Suprapubic skin (tissue), 4 donors: Measurements from ENCODE around the gene GPR132. TPM values are rescaled to one million over a fixed set of nuclear protein-coding genes. Genes with fewer than 3 reads are reported as not detected.

ENCODE experiments used
- DNase-seq, 2 donors: peaks; one replicate each; pipeline ENCODE4 v3.0.0-alpha.2; 2019; ENCODE audit warnings: low spot score in 2 of 2
- H3K27ac ChIP-seq: fragments of 200-600 bp; sonication (generic); one replicate; pipeline ENCODE4 v1.5.1; 2019
- H3K27me3 ChIP-seq: fragments of 200-600 bp; sonication (generic); one replicate; pipeline ENCODE4 v1.5.1; 2019
- H3K36me3 ChIP-seq: fragments of 200-600 bp; sonication (generic); one replicate; pipeline ENCODE4 v1.5.1; 2019
- H3K4me1 ChIP-seq: fragments of 200-600 bp; sonication (generic); one replicate; pipeline ENCODE4 v1.5.1; 2019
- H3K4me3 ChIP-seq: fragments of 200-600 bp; sonication (generic); one replicate; pipeline ENCODE4 v1.5.1; 2019; ENCODE audit warnings: mild to moderate bottlenecking
- H3K9me3 ChIP-seq: fragments of 200-600 bp; sonication (generic); one replicate; pipeline ENCODE4 v1.5.1; 2019
- EP300 ChIP-seq: sonication (generic); formaldehyde crosslinking; IDR thresholded peaks from one replicate; pipeline ENCODE4 v1.6.1; 2017; ENCODE audit warnings: antibody characterized with exemption
- POLR2A ChIP-seq, 2 donors: fragments of 450-650 bp; IDR thresholded peaks; one replicate each; pipeline ENCODE4 v1.6.1; 2017; ENCODE audit warnings: antibody characterized with exemption in 2 of 2, mild to moderate bottlenecking in 2 of 2, moderate library complexity in 2 of 2
- POLR2AphosphoS5 ChIP-seq, 3 donors: sonication (generic); formaldehyde crosslinking; IDR thresholded peaks; one replicate each; pipeline ENCODE4 v1.6.1; 2017; ENCODE audit warnings: antibody characterized with exemption in 3 of 3
- WGBS: methylation state at CpG from one replicate; pipeline ENCODE4 v1.1.5; 2018; 5-methylcytosine and 5-hydroxymethylcytosine counted together
- total RNA-seq, 4 donors: library from RNA; depleted of rRNA; stranded (reverse); fragments of >200 nt; gene quantifications; one replicate each; pipeline ENCODE4 v1.1.0, GENCODE V29; 2016
- TF ChIP-seq, protein P1 (sequence below), 2 donors: fragments of 200-600 bp in 1 of 2; fragments of 450-650 bp in 1 of 2; sonication (generic) in 1 of 2; IDR thresholded peaks; one replicate each; pipeline ENCODE4 v1.5.1; 2016 to 2019; ENCODE audit warnings: antibody characterized with exemption in 2 of 2, mild to moderate bottlenecking in 1 of 2, moderate library complexity in 1 of 2

Gene GPR132
- total RNA-seq, 4 donors from 2014 or later: 0.95 to 2.7 (median 1.3) TPM

DNA sequence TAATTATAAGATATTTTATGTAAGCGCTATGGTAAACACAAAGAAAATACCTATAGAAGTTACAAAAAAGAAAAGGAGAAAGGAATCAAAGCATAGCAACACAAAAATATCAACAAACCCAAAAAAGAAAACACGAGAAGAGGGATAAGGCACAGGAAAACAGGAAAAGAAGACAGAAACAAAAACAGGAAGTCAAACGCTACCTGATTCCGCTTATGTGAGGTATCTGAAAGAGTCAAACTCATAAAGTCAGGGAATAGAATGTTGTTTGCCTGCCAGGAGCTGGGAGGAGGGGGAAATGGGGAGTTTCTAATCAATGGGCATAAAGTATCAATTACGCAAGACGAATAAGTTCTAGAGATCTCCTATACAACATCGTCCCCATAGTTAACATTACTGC is 39.9 kb upstream of the GPR132 start:
- peaks cover 6% of the 10 kb centered on the region for H3K4me1 ChIP-seq
- no peak overlapping the region for H3K4me3 ChIP-seq
- 79% methylated on average over 7 of the region's 7 CpGs for WGBS
- H3K9me3 ChIP-seq: no peaks in the 10 kb centered on the region
- H3K36me3 ChIP-seq: no peaks in the 10 kb centered on the region
- TF ChIP-seq POLR2A (IDR thresholded peaks at IDR 0.05) (no peak), POLR2AphosphoS5 (IDR thresholded peaks at IDR 0.05) (no peak), EP300 (no peak)
- TF ChIP-seq, protein P1, sequence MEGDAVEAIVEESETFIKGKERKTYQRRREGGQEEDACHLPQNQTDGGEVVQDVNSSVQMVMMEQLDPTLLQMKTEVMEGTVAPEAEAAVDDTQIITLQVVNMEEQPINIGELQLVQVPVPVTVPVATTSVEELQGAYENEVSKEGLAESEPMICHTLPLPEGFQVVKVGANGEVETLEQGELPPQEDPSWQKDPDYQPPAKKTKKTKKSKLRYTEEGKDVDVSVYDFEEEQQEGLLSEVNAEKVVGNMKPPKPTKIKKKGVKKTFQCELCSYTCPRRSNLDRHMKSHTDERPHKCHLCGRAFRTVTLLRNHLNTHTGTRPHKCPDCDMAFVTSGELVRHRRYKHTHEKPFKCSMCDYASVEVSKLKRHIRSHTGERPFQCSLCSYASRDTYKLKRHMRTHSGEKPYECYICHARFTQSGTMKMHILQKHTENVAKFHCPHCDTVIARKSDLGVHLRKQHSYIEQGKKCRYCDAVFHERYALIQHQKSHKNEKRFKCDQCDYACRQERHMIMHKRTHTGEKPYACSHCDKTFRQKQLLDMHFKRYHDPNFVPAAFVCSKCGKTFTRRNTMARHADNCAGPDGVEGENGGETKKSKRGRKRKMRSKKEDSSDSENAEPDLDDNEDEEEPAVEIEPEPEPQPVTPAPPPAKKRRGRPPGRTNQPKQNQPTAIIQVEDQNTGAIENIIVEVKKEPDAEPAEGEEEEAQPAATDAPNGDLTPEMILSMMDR (IDR thresholded peaks at IDR 0.05): no peak
- DNase-seq: no peak
- H3K27ac ChIP-seq: no peak overlapping the region
- H3K27me3 ChIP-seq: peaks cover 12% of the 10 kb centered on the region

DNA sequence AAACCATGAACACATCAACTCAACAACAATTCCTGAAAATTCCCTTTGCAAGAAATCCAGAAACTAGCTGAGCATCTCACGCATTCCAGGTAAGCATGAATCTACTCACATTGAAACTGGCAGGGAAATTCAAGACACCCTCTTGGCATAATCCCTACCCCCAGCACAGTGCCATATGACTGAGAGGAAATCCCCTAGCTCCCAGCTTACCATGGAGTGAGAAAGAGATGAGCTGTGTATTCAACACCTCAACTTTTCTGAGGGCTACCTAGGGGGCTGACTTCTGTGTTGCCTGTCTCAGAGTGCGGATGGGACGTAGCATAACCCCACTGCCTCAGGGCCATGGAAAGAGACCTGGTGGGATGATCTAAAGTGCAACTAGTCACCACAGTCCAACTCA is 37.7 kb upstream of the GPR132 start:
- WGBS: 83% methylated on average over 3 of the region's 3 CpGs
- no peak for TF ChIP-seq POLR2A (IDR thresholded peaks at IDR 0.05)
- TF ChIP-seq, protein P1 (IDR thresholded peaks at IDR 0.05): no peak
- no peak for TF ChIP-seq EP300
- TF ChIP-seq POLR2AphosphoS5 (IDR thresholded peaks at IDR 0.05): no peak
- Histone ChIP-seq H3K36me3 (no peaks in the 10 kb centered on the region), H3K27me3 (peaks cover 12% of the 10 kb centered on the region), H3K9me3 (no peaks in the 10 kb centered on the region), H3K27ac (no peak overlapping the region), H3K4me1 (peaks cover 6% of the 10 kb centered on the region), H3K4me3 (no peak overlapping the region)
- DNase-seq: peak in 1 of 2 donors; percentile 24

DNA sequence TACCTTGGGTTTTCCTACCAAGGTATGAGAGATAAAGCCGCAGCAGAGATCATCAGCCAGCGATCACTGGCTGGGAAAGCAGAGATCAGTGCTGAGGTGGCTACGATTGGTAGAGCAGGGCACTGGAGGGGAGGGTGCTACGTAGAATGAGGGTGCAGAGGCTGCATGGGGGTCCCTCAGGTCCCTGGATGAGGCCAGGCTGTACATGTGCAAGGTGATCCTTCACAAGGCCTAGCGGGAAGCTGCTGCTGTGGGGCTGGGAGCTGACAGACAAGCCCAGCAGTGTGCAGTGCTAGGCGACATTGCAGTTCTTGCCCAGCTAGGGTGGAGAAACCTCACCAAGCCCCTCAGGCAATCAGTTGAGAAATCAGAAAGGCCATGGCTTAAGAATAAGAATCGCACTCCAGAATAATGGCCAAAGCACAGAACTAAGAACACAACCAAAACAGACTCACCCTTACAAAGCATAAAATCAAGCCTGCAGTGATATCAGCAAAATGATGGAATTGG is 37.2 kb upstream of the GPR132 start:
- DNase-seq: peak in 1 of 2 donors; percentile 28
- H3K27me3 ChIP-seq: peaks cover 12% of the 10 kb centered on the region
- TF ChIP-seq EP300 (no peak), POLR2A (IDR thresholded peaks at IDR 0.05) (no peak), POLR2AphosphoS5 (IDR thresholded peaks at IDR 0.05) (no peak)
- TF ChIP-seq, protein P1 (IDR thresholded peaks at IDR 0.05): no peak
- H3K27ac ChIP-seq: no peak overlapping the region
- no peaks in the 10 kb centered on the region for H3K36me3 ChIP-seq
- H3K9me3 ChIP-seq: no peaks in the 10 kb centered on the region
- H3K4me1 ChIP-seq: peaks cover 11% of the 10 kb centered on the region
- no peak overlapping the region for H3K4me3 ChIP-seq
- WGBS: 75% methylated on average over 6 of the region's 7 CpGs

DNA sequence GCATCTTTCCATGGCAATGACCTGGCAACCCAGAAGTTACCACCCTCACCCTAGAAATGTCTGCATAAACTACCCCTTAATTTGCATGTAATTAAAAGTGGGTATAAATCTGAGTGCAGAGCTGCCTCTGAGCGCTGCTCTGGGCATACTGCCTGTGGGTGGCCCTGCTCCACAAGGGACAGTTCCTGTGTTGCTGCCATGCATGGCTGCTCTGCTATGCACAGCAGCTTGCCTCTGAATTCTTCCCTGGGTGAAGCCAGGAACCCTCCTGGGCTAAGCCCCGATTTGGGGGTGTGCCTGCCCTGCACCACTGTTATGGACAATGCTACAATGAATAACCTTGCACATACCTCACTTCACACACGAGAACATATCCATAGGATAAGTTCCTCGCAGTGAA is 35.7 kb upstream of the GPR132 start:
- H3K27me3 ChIP-seq: peaks cover 12% of the 10 kb centered on the region
- H3K4me1 ChIP-seq: peaks cover 16% of the 10 kb centered on the region
- H3K4me3 ChIP-seq: no peak overlapping the region
- peak in 1 of 2 donors; percentile 29 for DNase-seq
- 71% methylated on average over 4 of the region's 4 CpGs for WGBS
- H3K27ac ChIP-seq: no peak overlapping the region
- no peaks in the 10 kb centered on the region for H3K9me3 ChIP-seq
- no peaks in the 10 kb centered on the region for H3K36me3 ChIP-seq
- no peak for TF ChIP-seq POLR2AphosphoS5 (IDR thresholded peaks at IDR 0.05)
- no peak for TF ChIP-seq EP300
- TF ChIP-seq, protein P1 (IDR thresholded peaks at IDR 0.05): no peak
- TF ChIP-seq POLR2A (IDR thresholded peaks at IDR 0.05): no peak

DNA sequence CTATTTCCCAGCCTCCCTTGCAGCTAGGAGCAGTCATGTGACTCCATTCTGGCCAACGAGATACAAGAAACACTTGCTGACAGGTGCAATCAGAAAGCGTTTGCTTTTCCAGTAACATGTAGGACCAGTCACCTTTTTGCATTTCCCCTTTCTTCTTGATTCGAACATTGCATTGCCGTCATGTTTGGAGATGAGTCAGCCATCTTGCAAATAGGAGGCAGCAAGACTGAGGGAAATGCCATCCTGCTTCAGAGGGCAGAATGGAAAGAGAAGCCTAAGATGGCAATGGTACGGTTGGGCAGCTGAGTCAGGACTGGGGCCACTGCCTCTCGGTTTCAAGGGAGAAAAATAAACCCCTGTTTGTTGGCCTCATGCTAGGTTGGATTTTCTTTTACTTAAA is 34.5 kb upstream of the GPR132 start:
- Histone ChIP-seq H3K4me3 (no peak overlapping the region), H3K36me3 (no peaks in the 10 kb centered on the region), H3K27me3 (peaks cover 3% of the 10 kb centered on the region), H3K4me1 (peaks cover 16% of the 10 kb centered on the region), H3K27ac (no peak overlapping the region), H3K9me3 (no peaks in the 10 kb centered on the region)
- TF ChIP-seq POLR2AphosphoS5 (IDR thresholded peaks at IDR 0.05) (no peak), EP300 (no peak), POLR2A (IDR thresholded peaks at IDR 0.05) (no peak)
- TF ChIP-seq, protein P1 (IDR thresholded peaks at IDR 0.05): no peak
- 80% methylated on average over 6 of the region's 6 CpGs for WGBS
- peak in 1 of 2 donors; percentile 26 for DNase-seq
